Mammary epithelial cell (primary cell): ENCODE data around the gene CDH18.

ENCODE experiments used
- EZH2 ChIP-seq: IDR thresholded peaks from 2 replicates; pipeline ENCODE4 v1.6.1; 2012; ENCODE audit warnings: low read length, inconsistent platforms, borderline replicate concordance
- TF ChIP-seq, protein P1 (sequence below), 2 donors: IDR thresholded peaks in 1 of 2; conservative IDR thresholded peaks in 1 of 2; 2 replicates each; pipeline ENCODE4 v1.5.1; 2011 to 2012; ENCODE audit warnings: inconsistent platforms in 2 of 2, low read length in 2 of 2, mild to moderate bottlenecking in 2 of 2, control low read depth in 1 of 2, low read depth in 1 of 2; ENCODE audit not compliant: insufficient read depth in 1 of 2; ENCODE audit errors: extremely low read depth in 1 of 2

GRCh38 chr5:19782566-19782965 lies 205.4 kb downstream of the CDH18 start:
- TF ChIP-seq EZH2, result no peak
- TF ChIP-seq, protein P1, sequence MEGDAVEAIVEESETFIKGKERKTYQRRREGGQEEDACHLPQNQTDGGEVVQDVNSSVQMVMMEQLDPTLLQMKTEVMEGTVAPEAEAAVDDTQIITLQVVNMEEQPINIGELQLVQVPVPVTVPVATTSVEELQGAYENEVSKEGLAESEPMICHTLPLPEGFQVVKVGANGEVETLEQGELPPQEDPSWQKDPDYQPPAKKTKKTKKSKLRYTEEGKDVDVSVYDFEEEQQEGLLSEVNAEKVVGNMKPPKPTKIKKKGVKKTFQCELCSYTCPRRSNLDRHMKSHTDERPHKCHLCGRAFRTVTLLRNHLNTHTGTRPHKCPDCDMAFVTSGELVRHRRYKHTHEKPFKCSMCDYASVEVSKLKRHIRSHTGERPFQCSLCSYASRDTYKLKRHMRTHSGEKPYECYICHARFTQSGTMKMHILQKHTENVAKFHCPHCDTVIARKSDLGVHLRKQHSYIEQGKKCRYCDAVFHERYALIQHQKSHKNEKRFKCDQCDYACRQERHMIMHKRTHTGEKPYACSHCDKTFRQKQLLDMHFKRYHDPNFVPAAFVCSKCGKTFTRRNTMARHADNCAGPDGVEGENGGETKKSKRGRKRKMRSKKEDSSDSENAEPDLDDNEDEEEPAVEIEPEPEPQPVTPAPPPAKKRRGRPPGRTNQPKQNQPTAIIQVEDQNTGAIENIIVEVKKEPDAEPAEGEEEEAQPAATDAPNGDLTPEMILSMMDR (conservative IDR thresholded peaks at IDR 0.05 in 1 of 2, IDR thresholded peaks at IDR 0.05 in 1 of 2; ENCODE audit: extremely low read depth in 1 of 2, insufficient read depth in 1 of 2, low read depth in 1 of 2, low read length in 2 of 2), result no peak
